GM21367 (cell line): ENCODE data around the gene KIF26B.
"Not testable (repeated sequence)": the region's sequence is repeated elsewhere in the genome, so short reads cannot be mapped to it uniquely, and the experiment has no call there.

Experiments
- ATAC-seq: cut with Tn5 transposase; IDR thresholded peaks from one replicate; pipeline ENCODE4 v1.9.1; 2021; ENCODE audit not compliant: unreplicated experiment

The KIF26B gene

GRCh38 chr1:245687636-245688535, 533.1 kb downstream of the KIF26B start:
- no peak for ATAC-seq

- no peak for ATAC-seq
These were observed 534.0 kb downstream of the KIF26B start for GRCh38 chr1:245688536-245689453.

- no peak for ATAC-seq
These were observed 535.4 kb downstream of the KIF26B start for GRCh38 chr1:245690156-245690690.

- no peak for ATAC-seq
These were observed 536.3 kb downstream of the KIF26B start for GRCh38 chr1:245690946-245691541.

GRCh38 chr1:245691897-245692296, 537.1 kb downstream of the KIF26B start:
- ATAC-seq = no peak

GRCh38 chr1:245692318-245692717, 537.5 kb downstream of the KIF26B start:
- ATAC-seq = no peak

GRCh38 chr1:245693116-245693793, 538.5 kb downstream of the KIF26B start:
- no peak for ATAC-seq

- no peak for ATAC-seq
These were observed 539.4 kb downstream of the KIF26B start for GRCh38 chr1:245693941-245694752.

GRCh38 chr1:245694753-245695195, 540.0 kb downstream of the KIF26B start:
- no peak for ATAC-seq

GRCh38 chr1:245695211-245695610, 540.4 kb downstream of the KIF26B start:
- ATAC-seq = no peak

GRCh38 chr1:245695701-245696100, 540.9 kb downstream of the KIF26B start:
- not testable (repeated sequence) for ATAC-seq

- no peak for ATAC-seq
These were observed 543.3 kb downstream of the KIF26B start for GRCh38 chr1:245698116-245698515.

GRCh38 chr1:245698860-245699259, 544.1 kb downstream of the KIF26B start:
- no peak for ATAC-seq

GRCh38 chr1:245700631-245701030, 545.8 kb downstream of the KIF26B start:
- ATAC-seq = no peak

- ATAC-seq = no peak
These were observed 546.8 kb downstream of the KIF26B start for GRCh38 chr1:245701631-245702030.

- no peak for ATAC-seq
These were observed 547.6 kb downstream of the KIF26B start for GRCh38 chr1:245702346-245702745.

- no peak for ATAC-seq
These were observed 549.6 kb downstream of the KIF26B start for GRCh38 chr1:245704341-245704740.

GRCh38 chr1:245704765-245705164, 550.0 kb downstream of the KIF26B start:
- ATAC-seq = no peak

- no peak for ATAC-seq
These were observed 553.2 kb downstream of the KIF26B start for GRCh38 chr1:245707941-245708340.
